ENCODE data around the gene EDN3. TPM values are rescaled to one million over a fixed set of nuclear protein-coding genes. Genes with fewer than 3 reads are reported as not detected.
"Not testable (repeated sequence)": the region's sequence is repeated elsewhere in the genome, so short reads cannot be mapped to it uniquely, and the experiment has no call there.

EDN3 gene
- total RNA-seq, 2 donors from 2014 or later: 5.3 to 8.2 TPM

GRCh38 chr20:59340201-59340885 is 39.9 kb downstream of the EDN3 start:
- H3K4me1 ChIP-seq (replicated peaks): no peaks in the 10 kb centered on the region
- DNase-seq (ENCODE audit: low spot score): no peak
- H3K4me3 ChIP-seq: no peak overlapping the region
- no peak for TF ChIP-seq CTCF (IDR thresholded peaks at IDR 0.05)
- no peak for TF ChIP-seq POLR2AphosphoS5 (IDR thresholded peaks at IDR 0.05)
- H3K36me3 ChIP-seq: no peaks in the 10 kb centered on the region
- no peaks in the 10 kb centered on the region for H3K9me3 ChIP-seq
- no peak overlapping the region for H3K27ac ChIP-seq
- WGBS: 81% methylated on average over 12 of the region's 12 CpGs
- H3K27me3 ChIP-seq (replicated peaks; ENCODE audit: insufficient read depth): no peaks in the 10 kb centered on the region
- intact Hi-C loops (cut with DNase I): no loop called here

GRCh38 chr20:59341285-59342022 is 41.0 kb downstream of the EDN3 start:
- H3K4me1 ChIP-seq (replicated peaks); DNase-seq (ENCODE audit: low spot score); H3K9me3 ChIP-seq; H3K36me3 ChIP-seq; intact Hi-C loops (cut with DNase I); H3K27me3 ChIP-seq (replicated peaks; ENCODE audit: insufficient read depth); H3K4me3 ChIP-seq; H3K27ac ChIP-seq: not testable (repeated sequence)
- 83% methylated on average over 4 of the region's 4 CpGs for WGBS

GRCh38 chr20:59342023-59342957 is 41.9 kb downstream of the EDN3 start:
- WGBS: 60% methylated on average over 27 of the region's 28 CpGs
- H3K27me3 ChIP-seq (replicated peaks; ENCODE audit: insufficient read depth): no peaks in the 10 kb centered on the region
- H3K4me1 ChIP-seq (replicated peaks): no peaks in the 10 kb centered on the region
- no peak for TF ChIP-seq POLR2A (IDR thresholded peaks at IDR 0.05)
- no peak for TF ChIP-seq POLR2AphosphoS5 (IDR thresholded peaks at IDR 0.05)
- TF ChIP-seq CTCF (IDR thresholded peaks at IDR 0.05): no peak
- H3K36me3 ChIP-seq: no peaks in the 10 kb centered on the region
- intact Hi-C loops (cut with DNase I): no loop called here
- H3K4me3 ChIP-seq: no peak overlapping the region
- no peak for DNase-seq (ENCODE audit: low spot score)
- H3K27ac ChIP-seq: no peak overlapping the region
- H3K9me3 ChIP-seq: no peaks in the 10 kb centered on the region

- no peak for TF ChIP-seq CTCF (IDR thresholded peaks at IDR 0.05)
- TF ChIP-seq POLR2A (IDR thresholded peaks at IDR 0.05): no peak
- no peak for TF ChIP-seq POLR2AphosphoS5 (IDR thresholded peaks at IDR 0.05)
- H3K36me3 ChIP-seq: no peaks in the 10 kb centered on the region
- H3K27ac ChIP-seq: no peak overlapping the region
- H3K4me3 ChIP-seq: no peak overlapping the region
- intact Hi-C loops (cut with DNase I): no loop called here
- H3K4me1 ChIP-seq (replicated peaks): no peaks in the 10 kb centered on the region
- no peaks in the 10 kb centered on the region for H3K9me3 ChIP-seq
- H3K27me3 ChIP-seq (replicated peaks; ENCODE audit: insufficient read depth): no peaks in the 10 kb centered on the region
- 90% methylated on average over 2 of the region's 2 CpGs for WGBS
- no peak for DNase-seq (ENCODE audit: low spot score)
Measured at GRCh38 chr20:59346061-59346460, 45.6 kb downstream of the EDN3 start.

GRCh38 chr20:59349277-59349676 is 48.9 kb downstream of the EDN3 start:
- Histone ChIP-seq H3K4me3 (no peak overlapping the region), H3K27ac (no peak overlapping the region), H3K27me3 (replicated peaks; ENCODE audit: insufficient read depth) (no peaks in the 10 kb centered on the region), H3K36me3 (no peaks in the 10 kb centered on the region), H3K4me1 (replicated peaks) (no peaks in the 10 kb centered on the region), H3K9me3 (no peaks in the 10 kb centered on the region)
- intact Hi-C loops (cut with DNase I): no loop called here
- WGBS: 100% methylated on average over 1 of the region's 1 CpG
- DNase-seq (ENCODE audit: low spot score): no peak
- TF ChIP-seq POLR2A (IDR thresholded peaks at IDR 0.05) (no peak), POLR2AphosphoS5 (IDR thresholded peaks at IDR 0.05) (no peak), CTCF (IDR thresholded peaks at IDR 0.05) (no peak)

Data from prostate gland (tissue), 2 donors.